Stimulated activated CD8-positive, alpha-beta memory T cell treated with anti-CD3 and anti-CD28 coated beads, Interleukin-12 subunit alpha, Interleukin-12 subunit beta, amount 100 ng/mL, for 24 hours (primary cell): ENCODE data around the gene CSTF2T.
"Not testable (repeated sequence)": the region's sequence is repeated elsewhere in the genome, so short reads cannot be mapped to it uniquely, and the experiment has no call there.

Source experiments
- DNase-seq: peaks from one replicate; pipeline ENCODE4 v3.0.0-alpha.2; 2020; ENCODE audit errors: extremely low read depth

Gene CSTF2T

DNA sequence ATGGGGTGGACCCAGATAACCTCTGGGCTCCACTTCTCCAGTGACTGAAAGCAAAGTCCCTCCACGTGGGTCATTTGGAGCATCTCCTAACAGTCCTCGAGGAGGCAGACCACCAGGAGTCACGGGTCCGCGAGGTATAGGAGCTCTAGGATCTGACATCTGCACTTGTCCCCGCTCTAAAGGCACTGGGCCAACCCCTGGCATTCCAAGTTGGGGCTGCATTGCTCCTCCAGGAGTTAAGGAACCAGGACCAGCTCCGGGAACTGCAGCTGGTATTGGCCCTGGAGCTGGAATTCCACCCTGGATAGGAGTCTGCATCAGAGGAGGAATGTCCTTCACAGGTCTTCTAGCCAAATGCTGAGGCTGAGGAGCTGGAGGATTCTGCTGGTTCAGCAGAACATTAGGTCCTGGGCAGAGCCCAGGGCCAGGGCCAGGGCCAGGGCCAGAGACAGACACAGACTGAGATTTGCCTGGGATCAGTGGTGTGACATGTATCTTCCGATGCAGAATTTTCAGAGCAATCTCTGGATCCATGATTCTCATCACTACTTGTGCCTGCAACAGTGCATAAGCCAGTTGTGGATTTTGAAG is 827 bp downstream of the CSTF2T start:
- no peak for DNase-seq

DNA sequence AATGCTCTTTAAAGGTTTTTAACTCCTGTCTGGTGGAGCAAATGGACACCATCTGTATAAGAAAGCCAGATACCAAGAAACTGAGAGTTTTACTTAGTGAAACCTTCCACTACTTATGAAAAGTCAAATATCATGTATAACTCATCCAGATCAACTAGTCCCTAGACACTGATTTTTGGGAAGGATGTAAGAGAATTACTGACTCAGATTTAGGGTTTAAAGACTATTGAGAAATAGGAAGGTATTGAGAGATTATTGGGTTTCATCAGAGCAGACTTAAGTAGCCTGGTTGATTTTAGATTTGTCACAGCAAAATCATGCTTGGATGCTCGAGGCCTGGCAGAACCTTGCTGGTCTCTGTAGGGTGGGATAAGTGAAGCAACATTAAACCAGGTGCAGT is 3.1 kb downstream of the CSTF2T start:
- DNase-seq, result no peak

DNA sequence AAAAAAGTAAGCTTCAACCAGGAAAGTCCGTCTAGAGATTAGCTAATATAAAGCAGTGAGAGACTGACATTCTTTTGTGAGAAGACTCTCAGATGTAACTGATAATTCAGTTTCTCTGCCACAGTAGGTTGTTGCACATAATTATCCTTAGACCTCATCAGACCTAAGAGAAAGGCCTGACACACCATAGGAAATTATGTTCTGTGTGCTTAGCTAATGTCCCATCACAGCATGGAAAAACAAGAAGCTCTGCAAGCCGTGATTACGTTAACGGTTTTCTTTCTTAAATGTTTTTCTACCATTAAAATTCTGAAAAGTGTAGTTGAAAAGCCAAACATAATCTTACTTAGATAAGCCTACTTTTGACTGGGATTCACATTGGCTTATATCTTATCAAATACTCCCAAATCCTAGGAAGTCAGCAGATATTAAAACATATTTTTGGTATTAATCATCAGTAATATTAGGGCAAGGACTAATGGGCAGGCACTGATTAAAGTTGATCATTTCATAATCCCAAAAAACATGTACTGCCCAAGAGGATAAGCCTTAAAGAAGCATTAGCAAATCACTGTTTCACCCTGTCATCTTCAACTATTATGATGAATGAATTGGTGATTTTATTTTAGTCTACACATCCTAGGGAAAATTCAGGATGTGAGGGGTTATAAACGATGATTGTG is 5.2 kb downstream of the CSTF2T start:
- no peak for DNase-seq

DNA sequence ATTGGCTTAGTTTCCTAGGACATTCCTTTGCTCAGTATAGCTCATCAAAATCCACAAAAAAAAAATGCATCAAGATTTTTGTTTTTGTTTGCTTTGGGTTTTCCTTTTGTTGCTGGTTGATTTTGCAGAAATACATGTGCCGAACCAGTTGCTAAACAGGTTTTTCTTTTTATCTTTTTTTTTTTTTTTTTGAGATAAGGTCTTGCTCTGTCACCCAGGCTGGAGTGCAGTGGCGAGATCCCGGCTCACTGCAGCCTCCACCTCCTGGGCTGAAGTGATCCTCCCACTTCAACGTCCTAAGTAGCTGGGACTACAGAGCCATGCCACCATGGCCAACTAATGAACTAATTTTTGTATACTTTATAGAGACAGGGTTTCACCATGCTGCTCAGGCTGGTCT is 8.3 kb downstream of the CSTF2T start:
- no peak for DNase-seq

DNA sequence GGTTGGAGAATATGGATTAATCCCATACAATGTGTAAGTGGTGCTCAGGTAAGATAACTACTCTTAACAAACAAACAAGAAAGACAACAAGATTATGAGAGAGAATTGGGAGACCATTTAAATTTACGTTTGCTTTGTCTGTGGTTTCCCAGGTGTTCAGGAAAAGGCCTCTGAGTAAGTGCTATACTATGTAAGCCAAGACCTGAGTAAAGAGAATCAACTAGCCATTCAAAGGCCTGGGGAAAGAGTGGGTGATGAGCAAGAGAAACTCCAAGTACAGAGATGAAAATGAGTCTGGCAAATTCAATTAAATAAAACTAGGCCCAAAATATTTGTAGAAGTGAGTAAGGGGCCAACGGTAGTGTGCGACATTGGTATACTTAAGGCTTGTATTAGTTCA is 9.9 kb downstream of the CSTF2T start:
- no peak for DNase-seq

DNA sequence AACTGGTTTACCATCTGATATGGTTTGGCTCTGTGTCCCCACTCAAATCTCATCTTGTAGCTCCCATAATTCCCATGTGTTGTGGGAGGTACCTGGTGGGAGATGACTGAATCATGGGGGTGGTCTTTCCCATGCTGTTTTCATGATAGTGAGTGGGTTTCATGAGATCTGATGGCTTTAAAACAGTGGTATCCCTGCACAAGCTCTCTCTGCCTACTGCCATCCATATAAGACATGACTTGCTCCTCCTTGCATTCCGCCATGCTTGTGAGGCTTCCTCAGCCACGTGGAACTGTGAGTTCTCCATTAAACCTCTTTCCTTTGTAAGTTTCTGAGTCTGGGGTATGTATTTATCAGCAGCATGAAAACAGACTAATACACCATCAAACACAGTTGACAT is 10.6 kb downstream of the CSTF2T start:
- DNase-seq, result not testable (repeated sequence)

DNA sequence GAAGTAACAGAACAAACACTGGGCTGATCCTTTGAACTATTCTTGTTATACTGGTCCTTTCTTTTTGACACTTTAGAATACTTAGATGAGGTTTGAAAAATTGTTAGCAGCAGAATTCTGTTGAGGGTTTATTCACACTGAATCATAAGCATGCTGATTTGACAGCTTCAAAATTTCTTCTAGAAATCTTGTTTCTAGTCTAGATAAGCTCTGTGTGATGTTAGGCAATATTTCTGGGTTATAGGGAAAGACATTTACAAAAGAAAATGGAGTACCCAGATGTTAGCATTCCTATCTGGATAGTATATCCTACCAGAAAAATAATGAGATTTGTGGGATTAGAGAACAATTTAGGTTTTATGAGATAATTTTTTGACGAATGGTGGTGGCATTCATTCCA is 12.1 kb downstream of the CSTF2T start:
- no peak for DNase-seq

DNA sequence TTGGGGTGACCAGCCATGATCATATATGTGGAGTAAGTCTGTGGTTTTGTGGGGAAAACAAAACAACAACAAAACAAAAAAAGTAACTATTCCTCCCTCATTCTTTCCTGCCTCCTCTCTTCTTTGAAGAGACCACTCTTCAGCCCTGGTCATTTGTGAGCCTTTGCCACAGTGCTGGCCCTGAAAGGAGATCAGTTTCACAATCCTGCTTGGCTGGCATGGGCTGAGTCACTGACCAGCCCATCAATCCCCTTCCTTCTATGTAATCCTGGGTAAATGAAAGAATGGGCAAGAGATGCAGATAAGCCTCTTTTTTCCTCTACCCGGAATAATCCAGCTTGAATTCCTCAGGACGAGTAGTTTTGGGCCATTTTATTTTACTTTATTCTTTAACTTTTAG is 13.6 kb downstream of the CSTF2T start:
- no peak for DNase-seq

DNA sequence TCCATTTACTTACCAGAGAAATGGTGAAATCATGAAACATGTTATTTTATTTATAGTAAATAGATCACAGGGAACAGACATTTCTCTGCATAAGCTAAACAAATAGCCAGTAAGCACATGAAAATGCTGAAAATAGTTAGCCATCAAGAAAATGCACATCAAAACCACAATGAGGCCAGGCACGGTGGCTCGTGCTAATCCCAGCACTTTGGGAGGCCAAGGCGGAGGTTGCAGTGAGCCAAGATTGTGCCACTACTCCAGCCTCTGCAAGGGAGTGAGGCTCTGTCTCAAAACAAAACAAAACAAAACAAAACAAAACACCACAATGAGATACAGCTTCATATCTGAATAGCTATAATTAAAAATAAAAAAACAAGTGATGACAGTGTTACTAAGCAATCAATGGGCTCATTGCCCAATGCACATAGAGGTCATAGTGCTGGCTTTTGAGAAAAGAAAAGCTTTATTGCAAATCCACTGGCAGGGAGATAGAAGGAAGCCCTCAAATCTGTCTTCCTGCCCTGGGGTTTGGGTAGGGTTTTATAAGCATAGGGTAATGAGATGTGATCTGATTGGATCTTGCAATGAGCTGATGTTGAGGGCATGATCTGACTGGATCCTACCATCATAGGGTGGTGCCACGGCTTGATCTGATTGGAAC is 16.2 kb downstream of the CSTF2T start:
- no peak for DNase-seq

DNA sequence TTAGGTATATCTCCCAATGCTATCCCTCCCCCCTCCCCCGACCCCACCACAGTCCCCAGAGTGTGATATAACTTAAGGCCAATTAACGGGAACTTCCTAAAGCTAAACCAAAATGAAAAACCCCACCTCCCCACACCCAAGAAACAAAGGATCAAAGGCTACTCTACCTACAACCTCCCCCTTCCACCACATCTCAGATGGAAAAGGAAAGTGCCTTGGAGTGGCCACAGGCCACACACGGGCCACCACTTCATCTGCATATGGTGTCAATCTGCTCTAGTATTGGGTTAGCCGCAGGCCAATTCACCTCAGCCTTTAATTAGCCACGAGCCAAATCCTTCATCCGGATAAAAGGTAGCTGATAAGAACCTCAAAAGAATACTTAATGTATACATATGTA is 19.6 kb downstream of the CSTF2T start:
- no peak for DNase-seq

DNA sequence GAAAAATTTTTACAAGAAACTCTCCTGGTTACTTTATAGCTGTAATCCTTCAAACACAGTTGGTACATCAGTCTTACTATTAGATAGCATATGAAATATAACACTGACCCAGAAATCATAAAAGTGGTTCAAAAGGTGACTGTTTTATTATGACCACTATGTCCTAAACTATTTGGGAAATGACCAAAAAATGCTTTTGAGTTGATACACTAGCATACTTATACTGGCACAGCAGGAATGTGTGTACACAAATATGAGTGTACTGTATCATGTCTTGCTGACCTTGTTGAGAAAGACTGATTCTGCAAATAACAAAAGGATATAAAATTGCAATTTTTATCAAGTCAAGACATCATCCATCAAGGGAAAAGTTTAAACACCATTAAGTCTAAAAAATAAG is 24.3 kb downstream of the CSTF2T start:
- no peak for DNase-seq

DNA sequence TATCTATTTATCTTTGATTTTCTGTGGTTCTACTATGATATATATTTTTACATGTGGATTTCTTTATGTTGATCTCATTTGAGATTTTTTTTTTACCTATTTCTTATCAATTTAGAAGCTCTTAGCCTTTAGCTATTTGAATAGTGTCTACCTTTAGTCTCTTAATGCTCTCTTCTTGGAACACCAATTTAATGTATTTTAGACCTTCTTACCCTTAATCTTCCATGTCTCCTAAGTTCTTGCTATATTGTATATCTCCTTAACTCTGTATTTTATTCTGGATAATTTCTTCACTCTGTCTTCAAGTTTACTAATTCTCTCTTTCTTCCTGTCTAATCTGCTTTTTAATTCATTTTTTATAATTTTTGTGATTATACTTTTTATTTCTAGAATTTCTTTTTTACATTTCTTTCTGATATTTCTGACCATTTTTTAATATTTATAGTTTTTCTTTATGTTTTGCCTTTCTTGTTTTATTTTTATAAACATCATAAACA is 27.3 kb downstream of the CSTF2T start:
- no peak for DNase-seq

DNA sequence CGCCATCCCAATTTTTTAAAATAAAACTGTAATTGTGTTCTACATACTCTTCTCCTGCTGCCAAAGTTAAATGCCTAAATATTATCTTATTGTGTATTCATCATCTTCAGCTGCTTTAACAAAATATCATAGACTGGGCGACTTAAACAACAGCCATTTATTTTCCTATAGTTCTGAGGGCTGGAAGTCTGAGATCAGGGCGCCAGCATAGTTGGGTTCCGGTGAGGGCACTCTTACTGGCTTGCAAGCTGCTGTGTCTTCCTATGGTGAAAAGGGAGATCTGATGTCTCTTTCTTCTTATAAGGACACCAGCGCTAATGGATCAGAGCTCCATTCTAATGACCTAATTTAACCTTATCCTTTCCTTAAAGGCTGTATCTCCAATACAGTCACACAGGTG is 30.4 kb downstream of the CSTF2T start:
- DNase-seq, result no peak

DNA sequence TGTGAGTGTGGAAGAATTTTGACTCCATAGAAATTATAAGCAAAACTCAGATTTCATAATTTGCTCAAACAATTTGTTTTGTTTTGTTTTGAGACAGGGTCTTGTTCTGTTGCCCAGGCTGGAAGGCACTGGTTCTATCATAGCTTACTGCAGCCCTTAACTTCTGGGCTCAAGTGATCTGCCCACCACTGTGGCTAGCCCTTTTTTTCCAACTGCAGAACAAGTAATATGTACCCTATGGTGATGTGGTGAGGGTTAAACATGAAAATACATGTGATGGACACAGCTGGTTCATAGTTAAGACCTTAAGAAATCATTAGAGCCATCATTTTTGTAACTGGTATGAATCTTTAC is 31.1 kb downstream of the CSTF2T start:
- DNase-seq, result no peak

DNA sequence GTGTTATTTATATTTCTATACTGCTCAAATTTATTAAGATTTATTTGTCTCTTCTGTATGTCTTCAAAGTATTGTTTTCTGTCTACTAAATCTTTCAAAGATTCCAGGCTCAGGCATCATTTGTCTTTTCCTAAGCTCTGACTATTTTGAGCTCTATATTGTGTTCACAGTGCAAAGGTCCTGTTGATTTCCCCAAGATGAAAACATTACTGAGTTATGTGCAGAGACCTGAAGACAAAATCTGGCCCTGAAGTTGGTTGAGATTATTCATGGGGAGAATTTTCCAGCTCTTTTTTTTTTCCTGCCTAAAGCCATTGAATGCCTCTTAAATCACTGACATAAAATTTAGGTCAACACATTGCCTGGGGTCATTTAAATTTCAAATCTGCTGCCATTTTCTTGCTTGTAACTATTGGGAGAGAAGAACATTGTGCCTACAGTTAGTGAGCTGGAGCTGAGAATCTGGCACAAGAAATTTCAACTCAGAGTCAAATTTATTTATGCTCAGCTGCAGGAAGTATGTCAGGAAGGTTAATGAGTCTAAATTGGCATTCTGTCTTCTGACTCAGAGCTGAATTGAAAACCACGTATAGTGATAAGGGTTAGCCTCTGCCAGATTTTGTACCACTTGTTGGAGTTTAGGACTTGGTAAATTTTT is 31.6 kb downstream of the CSTF2T start:
- no peak for DNase-seq

DNA sequence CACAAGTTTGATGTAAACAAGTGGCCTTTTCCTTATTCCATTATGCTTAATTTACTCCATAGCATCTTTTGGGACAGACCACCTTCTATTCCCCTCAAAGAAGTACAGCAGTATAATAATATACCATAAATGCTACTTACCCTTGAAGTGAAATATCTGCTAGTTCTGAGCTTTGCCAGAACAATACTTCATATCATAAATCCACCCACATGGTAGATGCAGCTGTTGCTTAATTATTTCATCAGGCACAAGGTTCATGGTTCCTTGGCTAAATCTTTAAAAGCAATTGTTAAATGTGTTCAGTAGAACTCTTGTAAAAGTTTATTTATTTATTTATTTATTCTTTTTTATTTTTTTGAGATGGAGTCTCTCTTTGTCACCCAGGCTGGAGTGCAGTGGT is 32.9 kb downstream of the CSTF2T start:
- DNase-seq, result no peak

DNA sequence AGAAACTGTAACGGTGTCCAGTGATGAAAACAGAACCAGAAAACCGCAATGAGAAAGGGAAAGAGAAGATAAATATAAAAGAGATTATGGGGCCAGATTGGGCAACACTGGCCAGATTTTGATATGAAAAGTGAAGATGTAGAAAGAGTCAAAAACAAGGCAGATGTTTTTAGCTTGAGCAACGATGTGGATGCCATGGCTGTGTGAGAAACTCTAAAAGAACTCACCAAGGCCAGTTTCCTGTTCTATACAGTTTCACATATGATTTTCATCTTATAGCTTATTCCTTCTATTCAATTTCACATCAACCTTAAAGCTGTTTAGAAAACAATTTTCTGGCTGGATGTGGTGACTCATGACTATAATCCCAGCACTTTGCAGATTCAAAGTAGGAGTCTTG is 36.3 kb downstream of the CSTF2T start:
- DNase-seq, result no peak

DNA sequence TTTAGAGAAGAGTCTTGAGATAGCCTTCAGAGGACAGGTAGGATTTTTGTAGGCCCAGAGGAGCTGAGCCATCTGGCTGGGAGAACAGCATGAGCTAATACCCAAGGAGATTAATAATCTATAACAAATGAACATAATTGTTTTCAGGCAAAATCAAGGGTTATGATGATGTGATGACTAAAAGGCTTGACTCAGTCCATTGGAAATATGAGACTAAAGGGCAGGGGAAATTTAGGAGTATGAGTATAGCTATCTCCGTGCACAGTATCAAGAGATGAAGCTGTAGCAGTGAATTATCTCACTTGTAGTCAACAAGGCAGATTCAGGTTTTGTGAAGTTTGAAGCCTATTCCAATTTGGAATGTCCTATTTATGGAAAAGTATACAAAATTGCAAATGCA is 40.1 kb downstream of the CSTF2T start:
- no peak for DNase-seq

DNA sequence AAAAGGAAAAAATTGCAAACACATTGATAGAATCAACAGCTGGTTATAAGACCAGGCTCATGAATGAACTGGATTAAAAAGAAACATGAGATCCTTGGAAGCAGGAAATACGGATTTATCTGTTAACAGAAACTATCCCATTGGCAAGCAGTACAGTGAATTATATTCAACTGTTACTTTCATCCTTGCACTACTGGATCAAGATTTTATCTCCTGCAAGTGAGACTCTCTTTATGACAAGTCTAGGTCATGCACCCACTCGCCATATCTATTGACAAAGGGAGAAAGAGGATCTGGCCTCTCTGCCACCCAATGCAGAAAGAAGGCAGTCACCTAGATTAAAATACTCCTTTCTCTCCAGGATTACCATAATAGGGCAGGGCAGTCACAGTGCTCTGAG is 41.4 kb downstream of the CSTF2T start:
- DNase-seq, result no peak

DNA sequence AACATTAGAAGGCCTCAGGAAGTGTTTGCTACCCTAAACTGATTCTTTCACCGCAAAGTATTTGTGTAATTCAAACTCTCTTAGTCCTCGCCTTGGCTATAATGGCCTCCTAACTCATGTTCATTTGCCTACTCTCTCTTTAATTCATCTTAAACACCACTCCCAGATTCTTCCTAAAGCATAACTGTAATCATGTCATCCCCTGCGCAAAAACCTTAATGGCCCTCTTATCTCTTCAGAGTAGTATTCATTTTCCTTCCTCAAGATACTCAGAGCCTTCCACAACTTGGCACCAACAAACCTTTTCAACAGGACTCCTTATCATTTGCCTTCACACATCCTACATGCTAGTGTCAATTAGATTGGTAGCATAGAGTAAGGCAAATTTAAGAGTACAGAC is 42.9 kb downstream of the CSTF2T start:
- no peak for DNase-seq

DNA sequence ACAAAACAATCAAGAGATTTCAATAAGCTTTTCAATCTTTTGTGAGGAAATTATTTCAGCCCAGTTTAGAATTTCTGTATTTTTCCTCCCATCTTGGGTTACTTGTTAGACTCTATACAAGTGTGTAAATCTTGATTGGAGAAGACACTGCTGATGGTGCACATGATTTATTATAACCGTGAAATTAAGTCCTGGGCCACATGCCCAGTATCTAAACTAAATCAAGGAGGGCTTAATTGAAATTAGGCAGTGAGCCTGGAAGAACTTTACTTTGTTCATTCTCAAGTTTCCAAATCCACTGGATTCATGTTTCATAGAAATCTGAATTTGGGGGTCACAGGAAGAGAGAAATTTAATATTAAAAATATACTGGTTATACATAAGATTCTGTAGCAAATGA is 44.5 kb downstream of the CSTF2T start:
- no peak for DNase-seq

DNA sequence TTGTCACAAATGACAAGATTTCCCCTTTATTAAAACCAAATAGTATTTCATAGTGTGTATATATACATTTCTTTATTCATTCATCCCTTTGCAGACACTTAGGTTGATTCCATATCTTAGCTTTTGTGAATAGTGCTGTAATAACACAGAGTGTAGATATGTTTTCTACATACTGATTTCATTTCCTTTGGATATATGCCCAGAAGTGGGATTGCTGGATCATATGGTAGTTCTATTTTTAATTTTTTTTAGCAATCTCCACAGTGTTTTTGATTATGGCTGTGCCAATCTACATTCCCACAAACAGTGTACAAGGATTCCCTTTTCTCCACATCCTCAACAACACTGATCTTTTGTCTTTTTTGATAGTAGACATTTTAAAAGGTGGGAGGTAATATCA is 46.4 kb downstream of the CSTF2T start:
- no peak for DNase-seq

DNA sequence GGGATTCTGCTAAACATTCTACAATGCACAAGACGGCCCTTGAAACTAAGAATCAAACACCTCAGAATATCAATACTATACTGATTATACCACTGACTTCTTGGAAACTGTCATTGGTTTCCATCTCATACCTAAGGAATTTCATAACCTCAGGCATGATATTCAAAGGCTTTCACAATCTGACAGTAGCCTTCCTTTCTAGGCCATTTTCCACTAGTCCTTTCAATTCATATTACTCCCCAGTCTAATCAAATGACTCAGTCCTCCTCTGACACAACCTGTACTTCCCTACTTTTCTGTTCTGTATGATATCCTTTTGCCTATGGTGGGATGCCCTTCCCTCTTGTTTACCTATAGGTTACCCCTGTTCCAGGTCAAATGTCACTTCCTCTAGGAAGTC is 48.3 kb downstream of the CSTF2T start:
- no peak for DNase-seq
